IMR-90 (cell line): Measurements from ENCODE around the gene CCL19. TPM values are rescaled to one million over a fixed set of nuclear protein-coding genes. Genes with fewer than 3 reads are reported as not detected.

ENCODE experiments used
- ATAC-seq: fragments of 200-7000 bp; cut with Tn5 transposase; 2 replicates; pipeline ENCODE4 v1.9.1; 2020; ENCODE audit warnings: low read depth, mild to moderate bottlenecking, moderate library complexity
- BruUV-seq: library from RNA; stranded (reverse); fragments of 400-500 nt; replicated peaks from 2 replicates; lab custom pipeline; 2021; lab: Mats Ljungman, UMichigan
- CTCF ChIA-PET: fragments of 300-600 bp; formaldehyde crosslinking; extraction: SDS; loops from one replicate; lab custom pipeline; 2021; ENCODE audit warnings: antibody characterized with exemption; lab: Yijun Ruan, JAX
- POLR2A ChIA-PET: fragments of 300-600 bp; sonication (Branson Sonifier 250); formaldehyde crosslinking; loops from one replicate; lab custom pipeline; 2022; ENCODE audit warnings: antibody characterized with exemption; ENCODE audit not compliant: unreplicated experiment; lab: Charles Lee
- DNase-seq: peaks from one replicate; pipeline ENCODE4 v3.0.0; 2013
- H2AFZ ChIP-seq: replicated peaks from 2 replicates; pipeline ENCODE3; 2013; ENCODE audit warnings: low read length, mild to moderate bottlenecking; ENCODE audit not compliant: poor library complexity
- H2AK5ac ChIP-seq: 2 replicates; pipeline ENCODE4 v1.6.1; 2013; ENCODE audit warnings: low read depth, low read length, inconsistent platforms
- H2AK9ac ChIP-seq: replicated peaks from 2 replicates; pipeline ENCODE3; 2013; ENCODE audit warnings: mild to moderate bottlenecking, low read depth, low read length, moderate library complexity; ENCODE audit not compliant: poor library complexity
- H2BK120ac ChIP-seq: 2 replicates; pipeline ENCODE4 v1.6.1; 2013; ENCODE audit warnings: low read depth, low read length, inconsistent platforms
- H2BK15ac ChIP-seq: 3 replicates; pipeline ENCODE4 v1.6.1; 2013; ENCODE audit warnings: low read depth, low read length, inconsistent platforms
- H2BK20ac ChIP-seq: 2 replicates; pipeline ENCODE4 v1.6.1; 2013; ENCODE audit warnings: low read depth, mild to moderate bottlenecking, inconsistent platforms, low read length, moderate library complexity
- H2BK5ac ChIP-seq: 2 replicates; pipeline ENCODE4 v1.6.1; 2013; ENCODE audit warnings: mild to moderate bottlenecking, low read depth, low read length, inconsistent platforms; ENCODE audit not compliant: poor library complexity, severe bottlenecking
- H3K14ac ChIP-seq: replicated peaks from 2 replicates; pipeline ENCODE4 v1.6.1; 2013; ENCODE audit warnings: low read depth, low read length, inconsistent platforms
- H3K18ac ChIP-seq: 2 replicates; pipeline ENCODE4 v1.6.1; 2013; ENCODE audit warnings: low read depth, low read length, control low read depth
- H3K23ac ChIP-seq: 2 replicates; pipeline ENCODE4 v1.6.1; 2013; ENCODE audit warnings: low read depth, low read length, inconsistent platforms
- H3K27ac ChIP-seq: 2 replicates; pipeline ENCODE4 v1.5.1; 2013; ENCODE audit warnings: mild to moderate bottlenecking, control low read depth, low read length; ENCODE audit not compliant: insufficient read depth
- H3K27me3 ChIP-seq: 2 replicates; pipeline ENCODE4 v1.6.1; 2013; ENCODE audit warnings: low read length; ENCODE audit not compliant: control insufficient read depth, insufficient read depth
- H3K36me3 ChIP-seq: 2 replicates; pipeline ENCODE4 v1.6.1; 2013; ENCODE audit warnings: low read length, mixed read lengths; ENCODE audit not compliant: control insufficient read depth, insufficient read depth
- H3K4ac ChIP-seq: 2 replicates; pipeline ENCODE4 v1.6.1; 2013; ENCODE audit warnings: low read depth, low read length, inconsistent platforms
- H3K4me1 ChIP-seq: 2 replicates; pipeline ENCODE4 v1.6.1; 2013; ENCODE audit warnings: low read length, mixed read lengths; ENCODE audit not compliant: control insufficient read depth, insufficient read depth
- H3K4me2 ChIP-seq: 2 replicates; pipeline ENCODE4 v1.6.1; 2013; ENCODE audit warnings: low read depth, mild to moderate bottlenecking, control low read depth, low read length, moderate library complexity
- H3K4me3 ChIP-seq: 2 replicates; pipeline ENCODE4 v1.5.1; 2013; ENCODE audit warnings: low read depth, mild to moderate bottlenecking, control low read depth, low read length, moderate library complexity; ENCODE audit not compliant: insufficient read depth
- H3K56ac ChIP-seq: 2 replicates; pipeline ENCODE4 v1.6.1; 2013; ENCODE audit warnings: low read length, inconsistent platforms; ENCODE audit not compliant: insufficient read depth; ENCODE audit errors: extremely low read depth
- H3K79me1 ChIP-seq, 2 experiments: 2 replicates each; pipeline ENCODE4 v1.6.1; 2013; ENCODE audit warnings: low read length in 2 of 2, inconsistent platforms in 1 of 2, low read depth in 1 of 2
- H3K9ac ChIP-seq: 2 replicates; pipeline ENCODE4 v1.6.1; 2013; ENCODE audit warnings: low read depth, low read length, control low read depth
- H3K9me1 ChIP-seq: 2 replicates; pipeline ENCODE4 v1.6.1; 2013; ENCODE audit warnings: low read length, inconsistent platforms; ENCODE audit not compliant: insufficient read depth
- H3K9me3 ChIP-seq: 2 replicates; pipeline ENCODE4 v1.6.1; 2013; ENCODE audit warnings: low read length; ENCODE audit not compliant: control insufficient read depth, insufficient read depth
- H4K20me1 ChIP-seq: 2 replicates; pipeline ENCODE4 v1.6.1; 2013; ENCODE audit warnings: low read length, inconsistent platforms; ENCODE audit not compliant: insufficient read depth
- H4K5ac ChIP-seq: 2 replicates; pipeline ENCODE4 v1.6.1; 2013; ENCODE audit warnings: mild to moderate bottlenecking, low read depth, low read length, control low read depth
- H4K8ac ChIP-seq, 2 experiments: 2 replicates each; pipeline ENCODE4 v1.6.1; 2013; ENCODE audit warnings: low read depth in 2 of 2, low read length in 2 of 2, control low read depth in 1 of 2, inconsistent platforms in 1 of 2
- H4K91ac ChIP-seq: 2 replicates; pipeline ENCODE4 v1.6.1; 2013; ENCODE audit warnings: low read depth, low read length, inconsistent platforms; ENCODE audit not compliant: insufficient read depth
- BHLHE40 ChIP-seq: fragments of 150-350 bp; IDR thresholded peaks from 2 replicates; pipeline ENCODE4 v1.6.1; 2016; ENCODE audit warnings: mild to moderate bottlenecking, low read depth, low read length
- CEBPB ChIP-seq: IDR thresholded peaks from 2 replicates; pipeline ENCODE4 v1.6.1; 2012; ENCODE audit warnings: low read depth, low read length, improper control_type of control experiment
- MAFK ChIP-seq: IDR thresholded peaks from 2 replicates; pipeline ENCODE4 v1.6.1; 2012; ENCODE audit warnings: low read depth, low read length, improper control_type of control experiment
- MAZ ChIP-seq: IDR thresholded peaks from 2 replicates; pipeline ENCODE4 v1.6.1; 2012; ENCODE audit warnings: low read depth, mild to moderate bottlenecking, low read length, improper control_type of control experiment, moderate library complexity, borderline replicate concordance
- MXI1 ChIP-seq: IDR thresholded peaks from 2 replicates; pipeline ENCODE4 v1.6.1; 2012; ENCODE audit warnings: low read depth, mild to moderate bottlenecking, low read length, moderate library complexity, borderline replicate concordance
- NFE2L2 ChIP-seq: fragments of 150-350 bp; IDR thresholded peaks from 2 replicates; pipeline ENCODE4 v1.6.1; 2016; ENCODE audit warnings: low read depth, mild to moderate bottlenecking, low read length
- POLR2A ChIP-seq: IDR thresholded peaks from 2 replicates; pipeline ENCODE4 v1.6.1; 2012; ENCODE audit warnings: mild to moderate bottlenecking, low read depth, low read length
- RCOR1 ChIP-seq: IDR thresholded peaks from 2 replicates; pipeline ENCODE4 v1.6.1; 2012; ENCODE audit warnings: mild to moderate bottlenecking, low read length, improper control_type of control experiment; ENCODE audit not compliant: insufficient replicate concordance
- RFX5 ChIP-seq: IDR thresholded peaks from 2 replicates; pipeline ENCODE4 v1.8.0; 2012; ENCODE audit warnings: low read depth, mild to moderate bottlenecking, low read length, moderate library complexity
- SMC3 ChIP-seq: fragments of 150-350 bp; IDR thresholded peaks from 2 replicates; pipeline ENCODE4 v1.6.1; 2016; ENCODE audit warnings: low read depth, mild to moderate bottlenecking, antibody characterized with exemption, low read length, moderate library complexity
- WGBS, 2 experiments: methylation state at CpG; one replicate each; pipeline versions ENCODE4 v1.1.5 to v1.1.7; 2013; ENCODE audit warnings: missing lambda C conversion rate in 2 of 2; ENCODE audit not compliant: insufficient read length in 1 of 2; ENCODE audit errors: extremely low coverage in 2 of 2; 5-methylcytosine and 5-hydroxymethylcytosine counted together
- dilution Hi-C: fragments of 300-500 bp; cut with HindIII; formaldehyde crosslinking; loops from one replicate; pipeline ENCODE4 v1.14.3; 2018; ENCODE audit warnings: low sequenced_read_pairs; ENCODE audit not compliant: unreplicated experiment
- in situ Hi-C: fragments of 300-500 bp; cut with MboI; formaldehyde crosslinking; loops from 3 replicates; pipeline ENCODE4 v1.14.3; 2019; ENCODE audit warnings: low sequenced_read_pairs, inconsistent platforms, mixed read lengths
- intact Hi-C: fragments of 100-400 bp; cut with micrococcal nuclease; formaldehyde crosslinking; loops from 2 replicates; pipeline ENCODE4 v1.10.0; 2022
- polyA plus RNA-seq, 3 experiments: library from polyadenylated mRNA; depleted of rRNA; stranded (reverse); fragments of >200 nt; gene quantifications; 2 replicates each; pipeline ENCODE4 v1.2.3, GENCODE V29; 2012; ENCODE audit warnings: low replicate concordance in 1 of 3
- total RNA-seq: library from RNA; depleted of rRNA; stranded (reverse); fragments of >200 nt; gene quantifications from 2 replicates; pipeline ENCODE4 v1.2.3, GENCODE V29; 2012
- TF ChIP-seq, protein P1 (sequence below): fragments of 150-350 bp; IDR thresholded peaks from 2 replicates; pipeline ENCODE4 v1.6.1; 2016; ENCODE audit warnings: low read depth, mild to moderate bottlenecking, low read length, moderate library complexity, borderline replicate concordance
- TF ChIP-seq, protein P2 (sequence below): conservative IDR thresholded peaks from 2 replicates; pipeline ENCODE4 v1.5.1; 2012; ENCODE audit warnings: mild to moderate bottlenecking, low read depth, low read length, improper control_type of control experiment
- TF ChIP-seq, protein P3 (sequence below): fragments of 150-350 bp; IDR thresholded peaks from 2 replicates; pipeline ENCODE4 v1.6.1; 2017; ENCODE audit warnings: mild to moderate bottlenecking, antibody characterized with exemption, low read length, low read depth

Gene CCL19
- total and polyA plus RNA-seq, 2 of the 4 experiments (the other 2 are of a cell fraction): not detected

DNA sequence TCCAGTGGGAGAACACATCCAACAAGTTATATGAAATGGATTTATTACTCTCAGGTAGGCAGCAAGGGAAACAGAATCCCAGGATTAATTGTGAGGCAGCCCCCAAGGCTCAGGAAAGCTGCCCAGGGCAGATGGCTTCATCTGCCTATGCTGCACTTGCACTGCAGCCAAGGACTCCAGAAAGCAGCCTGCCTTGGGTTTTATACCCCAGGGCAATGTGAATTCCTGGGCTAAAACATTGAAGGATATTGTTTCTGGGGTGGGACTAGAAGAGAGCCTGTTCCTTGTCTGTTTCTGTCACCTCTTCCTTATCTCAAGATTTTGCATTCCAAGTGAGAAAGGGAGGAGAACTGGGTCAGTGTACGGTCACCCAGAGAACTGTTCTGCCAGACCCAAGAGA lies 19.8 kb downstream of the CCL19 start:
- no TSS peak for BruUV-seq
- H3K79me1 ChIP-seq: peaks cover 48 to 55% of the 10 kb centered on the region in 2 experiments
- no peak overlapping the region for H3K4ac ChIP-seq
- TF ChIP-seq MXI1 (no peak), RFX5 (no peak), MAZ (no peak), SMC3 (no peak), MAFK (no peak), RCOR1 (no peak), CEBPB (no peak), BHLHE40 (no peak), POLR2A (no peak), NFE2L2 (no peak)
- TF ChIP-seq, protein P1, sequence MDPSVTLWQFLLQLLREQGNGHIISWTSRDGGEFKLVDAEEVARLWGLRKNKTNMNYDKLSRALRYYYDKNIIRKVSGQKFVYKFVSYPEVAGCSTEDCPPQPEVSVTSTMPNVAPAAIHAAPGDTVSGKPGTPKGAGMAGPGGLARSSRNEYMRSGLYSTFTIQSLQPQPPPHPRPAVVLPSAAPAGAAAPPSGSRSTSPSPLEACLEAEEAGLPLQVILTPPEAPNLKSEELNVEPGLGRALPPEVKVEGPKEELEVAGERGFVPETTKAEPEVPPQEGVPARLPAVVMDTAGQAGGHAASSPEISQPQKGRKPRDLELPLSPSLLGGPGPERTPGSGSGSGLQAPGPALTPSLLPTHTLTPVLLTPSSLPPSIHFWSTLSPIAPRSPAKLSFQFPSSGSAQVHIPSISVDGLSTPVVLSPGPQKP: no peak
- TF ChIP-seq, protein P2, sequence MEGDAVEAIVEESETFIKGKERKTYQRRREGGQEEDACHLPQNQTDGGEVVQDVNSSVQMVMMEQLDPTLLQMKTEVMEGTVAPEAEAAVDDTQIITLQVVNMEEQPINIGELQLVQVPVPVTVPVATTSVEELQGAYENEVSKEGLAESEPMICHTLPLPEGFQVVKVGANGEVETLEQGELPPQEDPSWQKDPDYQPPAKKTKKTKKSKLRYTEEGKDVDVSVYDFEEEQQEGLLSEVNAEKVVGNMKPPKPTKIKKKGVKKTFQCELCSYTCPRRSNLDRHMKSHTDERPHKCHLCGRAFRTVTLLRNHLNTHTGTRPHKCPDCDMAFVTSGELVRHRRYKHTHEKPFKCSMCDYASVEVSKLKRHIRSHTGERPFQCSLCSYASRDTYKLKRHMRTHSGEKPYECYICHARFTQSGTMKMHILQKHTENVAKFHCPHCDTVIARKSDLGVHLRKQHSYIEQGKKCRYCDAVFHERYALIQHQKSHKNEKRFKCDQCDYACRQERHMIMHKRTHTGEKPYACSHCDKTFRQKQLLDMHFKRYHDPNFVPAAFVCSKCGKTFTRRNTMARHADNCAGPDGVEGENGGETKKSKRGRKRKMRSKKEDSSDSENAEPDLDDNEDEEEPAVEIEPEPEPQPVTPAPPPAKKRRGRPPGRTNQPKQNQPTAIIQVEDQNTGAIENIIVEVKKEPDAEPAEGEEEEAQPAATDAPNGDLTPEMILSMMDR: no peak
- TF ChIP-seq, protein P3, sequence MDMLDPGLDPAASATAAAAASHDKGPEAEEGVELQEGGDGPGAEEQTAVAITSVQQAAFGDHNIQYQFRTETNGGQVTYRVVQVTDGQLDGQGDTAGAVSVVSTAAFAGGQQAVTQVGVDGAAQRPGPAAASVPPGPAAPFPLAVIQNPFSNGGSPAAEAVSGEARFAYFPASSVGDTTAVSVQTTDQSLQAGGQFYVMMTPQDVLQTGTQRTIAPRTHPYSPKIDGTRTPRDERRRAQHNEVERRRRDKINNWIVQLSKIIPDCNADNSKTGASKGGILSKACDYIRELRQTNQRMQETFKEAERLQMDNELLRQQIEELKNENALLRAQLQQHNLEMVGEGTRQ: no peak
- H4K20me1 ChIP-seq: peaks cover 6% of the 10 kb centered on the region
- no peak overlapping the region for H3K56ac ChIP-seq
- in situ Hi-C loops: no loop called here
- H2BK120ac ChIP-seq: no peak overlapping the region
- no peak overlapping the region for H2BK5ac ChIP-seq
- ChIA-PET CTCF (no interaction called here), POLR2A (no interaction called here)
- no peak overlapping the region for H3K18ac ChIP-seq
- DNase-seq (no peak), ATAC-seq (no peak)
- no peak overlapping the region for H2AK9ac ChIP-seq
- H4K91ac ChIP-seq: no peak overlapping the region
- H3K27ac ChIP-seq: no peak overlapping the region
- H2BK20ac ChIP-seq: no peak overlapping the region
- no peak overlapping the region for H2BK15ac ChIP-seq
- dilution Hi-C loops: no loop called here
- H3K4me1 ChIP-seq: no peaks in the 10 kb centered on the region
- H3K9ac ChIP-seq: no peak overlapping the region
- WGBS, 2 experiments: no CpG with 5 or more reads among the region's 1 CpG
- H4K5ac ChIP-seq: no peak overlapping the region
- no peak overlapping the region for H3K4me2 ChIP-seq
- H4K8ac ChIP-seq: no peak overlapping the region
- H3K9me3 ChIP-seq: no peaks in the 10 kb centered on the region
- no peak overlapping the region for H3K23ac ChIP-seq
- H3K4me3 ChIP-seq: no peak overlapping the region
- H3K36me3 ChIP-seq: peaks cover 3% of the 10 kb centered on the region; the same call in 1 of the 2 replicates
- no peak overlapping the region for H2AK5ac ChIP-seq
- no peaks in the 10 kb centered on the region for H3K27me3 ChIP-seq
- no peak overlapping the region for H3K14ac ChIP-seq
- peaks cover 5% of the 10 kb centered on the region for H3K9me1 ChIP-seq
- intact Hi-C loops: no loop called here
- no peak overlapping the region for H2AFZ ChIP-seq
